A549 (cell line): Measurements from ENCODE around the gene SLC43A1.

Experiments
- PHF8 ChIP-seq: fragments of 200-600 bp; sonication (generic); IDR thresholded peaks from 2 replicates; pipeline ENCODE4 v1.6.1; 2016; ENCODE audit warnings: low read depth, mild to moderate bottlenecking, antibody characterized with exemption, moderate library complexity, borderline replicate concordance
- POLR2A ChIP-seq: IDR thresholded peaks from 2 replicates; pipeline ENCODE4 v1.6.1; 2012; ENCODE audit warnings: mild to moderate bottlenecking, low read length
- RAD21 ChIP-seq, 2 experiments: fragments of >200 bp in 1 of 2; sonication (Bioruptor Twin) in 1 of 2; formaldehyde crosslinking in 1 of 2; IDR thresholded peaks in 1 of 2; conservative IDR thresholded peaks in 1 of 2; 2 replicates in 1 of 2; 3 replicates in 1 of 2; pipeline ENCODE4 v1.6.1; 2012 to 2018; ENCODE audit warnings: inconsistent platforms in 1 of 2
- RCOR1 ChIP-seq: fragments of 150-350 bp; IDR thresholded peaks from 2 replicates; pipeline ENCODE4 v1.6.1; 2014; ENCODE audit warnings: antibody characterized with exemption, low read length, low read depth
- TF ChIP-seq, protein P1 (sequence below): fragments of >200 bp; sonication (Bioruptor Twin); formaldehyde crosslinking; IDR thresholded peaks from 3 replicates; pipeline ENCODE4 v1.5.1; 2016

DNA sequence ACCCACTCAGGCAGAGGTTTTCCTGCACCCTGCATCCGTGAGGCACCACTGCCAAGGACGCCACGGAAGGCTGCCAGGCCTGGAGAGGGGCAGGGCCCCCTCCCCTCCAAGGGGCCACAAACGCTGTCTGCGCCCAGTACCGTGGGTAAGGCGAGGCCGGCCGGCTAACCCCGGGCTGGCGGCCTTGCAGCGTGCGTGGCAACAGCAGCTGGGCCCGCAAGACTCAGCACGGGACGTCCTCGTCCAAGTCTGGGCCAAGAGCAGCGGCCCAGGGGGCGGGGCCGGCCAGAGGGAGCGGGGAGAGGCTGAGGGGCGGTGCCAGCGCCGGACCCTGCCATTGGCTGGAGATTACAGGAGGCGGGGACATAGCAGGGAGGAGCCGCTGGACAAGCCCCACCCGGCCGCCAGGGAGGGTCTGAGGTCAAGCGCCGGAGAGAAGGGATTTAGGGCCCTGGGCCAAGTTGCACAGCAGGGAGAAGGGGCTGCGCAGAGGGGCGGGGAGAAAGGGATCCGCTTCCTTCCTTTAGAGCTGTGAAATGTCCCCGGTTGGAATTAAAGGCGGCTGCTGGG is 16.0 kb downstream of the SLC43A1 start:
- TF ChIP-seq, protein P1, sequence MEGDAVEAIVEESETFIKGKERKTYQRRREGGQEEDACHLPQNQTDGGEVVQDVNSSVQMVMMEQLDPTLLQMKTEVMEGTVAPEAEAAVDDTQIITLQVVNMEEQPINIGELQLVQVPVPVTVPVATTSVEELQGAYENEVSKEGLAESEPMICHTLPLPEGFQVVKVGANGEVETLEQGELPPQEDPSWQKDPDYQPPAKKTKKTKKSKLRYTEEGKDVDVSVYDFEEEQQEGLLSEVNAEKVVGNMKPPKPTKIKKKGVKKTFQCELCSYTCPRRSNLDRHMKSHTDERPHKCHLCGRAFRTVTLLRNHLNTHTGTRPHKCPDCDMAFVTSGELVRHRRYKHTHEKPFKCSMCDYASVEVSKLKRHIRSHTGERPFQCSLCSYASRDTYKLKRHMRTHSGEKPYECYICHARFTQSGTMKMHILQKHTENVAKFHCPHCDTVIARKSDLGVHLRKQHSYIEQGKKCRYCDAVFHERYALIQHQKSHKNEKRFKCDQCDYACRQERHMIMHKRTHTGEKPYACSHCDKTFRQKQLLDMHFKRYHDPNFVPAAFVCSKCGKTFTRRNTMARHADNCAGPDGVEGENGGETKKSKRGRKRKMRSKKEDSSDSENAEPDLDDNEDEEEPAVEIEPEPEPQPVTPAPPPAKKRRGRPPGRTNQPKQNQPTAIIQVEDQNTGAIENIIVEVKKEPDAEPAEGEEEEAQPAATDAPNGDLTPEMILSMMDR, result no peak
- TF ChIP-seq RAD21 (conservative IDR thresholded peaks at IDR 0.05 in 1 of 2, IDR thresholded peaks at IDR 0.05 in 1 of 2) (no peak), RCOR1 (no peak), PHF8 (no peak), POLR2A (peak; percentile 38; the same call in 1 of the 2 replicates)
